Spleen (tissue), 11 donors: ENCODE measurements around the gene GPRC5C. TPM values are rescaled to one million over a fixed set of nuclear protein-coding genes. Genes with fewer than 3 reads are reported as not detected.

ENCODE experiments used
- DNase-seq: peaks from one replicate; pipeline ENCODE4 v3.0.0-alpha.2; 2020
- H3K27ac ChIP-seq, 8 donors: fragments of 200-600 bp; sonication (generic) in 7 of 8; 1 replicate in 4 of 8; 2 replicates in 4 of 8; pipeline versions ENCODE4 v1.5.0 to v1.8.0; 2016 to 2021; ENCODE audit warnings: inconsistent platforms in 4 of 8, mild to moderate bottlenecking in 4 of 8, moderate library complexity in 1 of 8
- H3K27me3 ChIP-seq, 7 donors: fragments of 200-600 bp; sonication (generic) in 6 of 7; replicated peaks in 1 of 7; 1 replicate in 4 of 7; 2 replicates in 3 of 7; pipeline versions ENCODE4 v1.5.0 to v1.8.0; 2016 to 2021; ENCODE audit warnings: inconsistent platforms in 3 of 7, mild to moderate bottlenecking in 1 of 7
- H3K36me3 ChIP-seq, 6 donors: fragments of 200-600 bp; sonication (generic) in 5 of 6; 1 replicate in 4 of 6; 2 replicates in 2 of 6; pipeline versions ENCODE4 v1.5.0 to v1.8.0; 2016 to 2021; ENCODE audit warnings: inconsistent platforms in 2 of 6
- H3K4me1 ChIP-seq, 6 donors: fragments of 200-600 bp; sonication (generic) in 5 of 6; 1 replicate in 3 of 6; 2 replicates in 3 of 6; pipeline versions ENCODE4 v1.5.0 to v1.8.0; 2016 to 2021; ENCODE audit warnings: inconsistent platforms in 3 of 6
- H3K4me3 ChIP-seq, 8 donors: fragments of 200-600 bp; sonication (generic) in 7 of 8; 1 replicate in 4 of 8; 2 replicates in 4 of 8; pipeline versions ENCODE4 v1.5.0 to v1.8.0; 2016 to 2021; ENCODE audit warnings: inconsistent platforms in 4 of 8, mild to moderate bottlenecking in 4 of 8, moderate library complexity in 2 of 8
- H3K9me3 ChIP-seq, 8 donors: fragments of 200-600 bp; sonication (generic) in 7 of 8; 1 replicate in 4 of 8; 2 replicates in 4 of 8; pipeline versions ENCODE4 v1.5.0 to v1.8.0; 2016 to 2021; ENCODE audit warnings: inconsistent platforms in 4 of 8
- POLR2A ChIP-seq, 3 donors: fragments of 450-650 bp; IDR thresholded peaks; one replicate each; pipeline ENCODE4 v1.5.1; 2017; ENCODE audit warnings: antibody characterized with exemption in 3 of 3, mild to moderate bottlenecking in 1 of 3
- POLR2AphosphoS5 ChIP-seq, 3 donors: sonication (generic); formaldehyde crosslinking; IDR thresholded peaks; one replicate each; pipeline ENCODE4 v1.5.1; 2017; ENCODE audit warnings: antibody characterized with exemption in 3 of 3
- WGBS, 5 donors: extraction: QIAGEN DNeasy Blood & Tissue Kit in 3 of 5; methylation state at CpG; one replicate each; pipeline versions ENCODE4 v1.1.5 to v1.1.7; 2013 to 2018; 5-methylcytosine and 5-hydroxymethylcytosine counted together
- intact Hi-C: fragments of 100-400 bp; cut with DNase I; formaldehyde crosslinking; loops from one replicate; pipeline ENCODE4 v1.15.0; 2023; ENCODE audit warnings: low total_unique reads
- polyA plus RNA-seq, 3 donors: library from polyadenylated mRNA; stranded (reverse); fragments of 200-250 nt; gene quantifications; one replicate each; pipeline ENCODE4 v1.2.1, GENCODE V29; 2013
- total RNA-seq, 7 donors: library from RNA; depleted of rRNA in 3 of 7; stranded (reverse); fragments of >200 nt in 3 of 7; fragmentation: NEBNext Ultra II Directional in 4 of 7; extraction: Animal tissue kit (Norgen Biotek cat#: 25700) in 4 of 7; gene quantifications; one replicate each; pipeline versions ENCODE4 v1.1.0 to v1.2.1, GENCODE V29; 2016 to 2021
- TF ChIP-seq, protein P1 (sequence below), 11 experiments: fragments of 200-600 bp in 7 of 11; fragments of 450-650 bp in 4 of 11; sonication (generic) in 4 of 11; IDR thresholded peaks in 8 of 11; conservative IDR thresholded peaks in 3 of 11; 1 replicate in 7 of 11; 2 replicates in 4 of 11; pipeline versions ENCODE4 v1.4.0 to v1.8.0; 2016 to 2021; ENCODE audit warnings: antibody characterized with exemption in 11 of 11, inconsistent platforms in 4 of 11, mild to moderate bottlenecking in 1 of 11
- donor health status: healthy with polysubstance abuse.
- donor health status: DM: no; HTN: no; CAD: no; lungs with moderate emphysema.
- donor health status: DM: no; HTN: no; CAD: no.
- donor health status: Bipolar disorder and iron deficiency.
- donor health status: healthy.
- donor health status: DM: no; HTN: no; CAD: no.
- donor health status: DM: yes; HTN: yes; CAD: no.

GPRC5C gene
- total and polyA plus RNA-seq, 10 donors = 11.0 to 70.0 (median 28.6) TPM

DNA sequence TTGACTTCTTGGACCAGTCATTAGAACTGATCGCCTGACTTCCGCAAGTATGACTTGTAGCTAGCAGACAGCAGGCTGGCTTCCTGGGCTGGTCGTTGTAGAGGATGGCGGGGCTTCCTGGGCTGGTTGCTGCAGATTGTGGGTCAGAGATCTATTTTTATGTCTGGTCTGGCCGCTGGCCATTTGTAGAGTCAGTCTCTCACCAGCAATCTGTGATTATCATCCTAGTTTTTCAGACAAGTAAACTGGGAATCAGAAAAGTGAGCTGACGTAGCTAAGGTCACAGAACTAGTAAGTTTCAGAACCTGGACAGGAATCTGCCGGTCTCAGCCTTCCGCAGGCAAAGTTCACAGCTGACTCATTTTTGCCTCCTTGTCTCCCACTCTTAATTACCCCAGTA lies 45.5 kb upstream of the GPRC5C start:
- H3K4me3 ChIP-seq = no peak overlapping the region
- no peak for DNase-seq
- peaks cover 0 to under 1% (median 0%) of the 10 kb centered on the region in 6 donors for H3K4me1 ChIP-seq
- no peak overlapping the region for H3K27ac ChIP-seq
- WGBS, 5 donors = 51 to 66% (median 58%) methylated on average over 8 of the region's 8 CpGs
- TF ChIP-seq POLR2AphosphoS5 (IDR thresholded peaks at IDR 0.05) = no peak
- TF ChIP-seq POLR2A (IDR thresholded peaks at IDR 0.05) = no peak
- TF ChIP-seq, protein P1, sequence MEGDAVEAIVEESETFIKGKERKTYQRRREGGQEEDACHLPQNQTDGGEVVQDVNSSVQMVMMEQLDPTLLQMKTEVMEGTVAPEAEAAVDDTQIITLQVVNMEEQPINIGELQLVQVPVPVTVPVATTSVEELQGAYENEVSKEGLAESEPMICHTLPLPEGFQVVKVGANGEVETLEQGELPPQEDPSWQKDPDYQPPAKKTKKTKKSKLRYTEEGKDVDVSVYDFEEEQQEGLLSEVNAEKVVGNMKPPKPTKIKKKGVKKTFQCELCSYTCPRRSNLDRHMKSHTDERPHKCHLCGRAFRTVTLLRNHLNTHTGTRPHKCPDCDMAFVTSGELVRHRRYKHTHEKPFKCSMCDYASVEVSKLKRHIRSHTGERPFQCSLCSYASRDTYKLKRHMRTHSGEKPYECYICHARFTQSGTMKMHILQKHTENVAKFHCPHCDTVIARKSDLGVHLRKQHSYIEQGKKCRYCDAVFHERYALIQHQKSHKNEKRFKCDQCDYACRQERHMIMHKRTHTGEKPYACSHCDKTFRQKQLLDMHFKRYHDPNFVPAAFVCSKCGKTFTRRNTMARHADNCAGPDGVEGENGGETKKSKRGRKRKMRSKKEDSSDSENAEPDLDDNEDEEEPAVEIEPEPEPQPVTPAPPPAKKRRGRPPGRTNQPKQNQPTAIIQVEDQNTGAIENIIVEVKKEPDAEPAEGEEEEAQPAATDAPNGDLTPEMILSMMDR (IDR thresholded peaks at IDR 0.05 in 8 of 11, conservative IDR thresholded peaks at IDR 0.05 in 3 of 11) = no peak
- no peaks in the 10 kb centered on the region for H3K27me3 ChIP-seq
- no peaks in the 10 kb centered on the region for H3K9me3 ChIP-seq
- intact Hi-C loops = no loop called here
- no peaks in the 10 kb centered on the region for H3K36me3 ChIP-seq

DNA sequence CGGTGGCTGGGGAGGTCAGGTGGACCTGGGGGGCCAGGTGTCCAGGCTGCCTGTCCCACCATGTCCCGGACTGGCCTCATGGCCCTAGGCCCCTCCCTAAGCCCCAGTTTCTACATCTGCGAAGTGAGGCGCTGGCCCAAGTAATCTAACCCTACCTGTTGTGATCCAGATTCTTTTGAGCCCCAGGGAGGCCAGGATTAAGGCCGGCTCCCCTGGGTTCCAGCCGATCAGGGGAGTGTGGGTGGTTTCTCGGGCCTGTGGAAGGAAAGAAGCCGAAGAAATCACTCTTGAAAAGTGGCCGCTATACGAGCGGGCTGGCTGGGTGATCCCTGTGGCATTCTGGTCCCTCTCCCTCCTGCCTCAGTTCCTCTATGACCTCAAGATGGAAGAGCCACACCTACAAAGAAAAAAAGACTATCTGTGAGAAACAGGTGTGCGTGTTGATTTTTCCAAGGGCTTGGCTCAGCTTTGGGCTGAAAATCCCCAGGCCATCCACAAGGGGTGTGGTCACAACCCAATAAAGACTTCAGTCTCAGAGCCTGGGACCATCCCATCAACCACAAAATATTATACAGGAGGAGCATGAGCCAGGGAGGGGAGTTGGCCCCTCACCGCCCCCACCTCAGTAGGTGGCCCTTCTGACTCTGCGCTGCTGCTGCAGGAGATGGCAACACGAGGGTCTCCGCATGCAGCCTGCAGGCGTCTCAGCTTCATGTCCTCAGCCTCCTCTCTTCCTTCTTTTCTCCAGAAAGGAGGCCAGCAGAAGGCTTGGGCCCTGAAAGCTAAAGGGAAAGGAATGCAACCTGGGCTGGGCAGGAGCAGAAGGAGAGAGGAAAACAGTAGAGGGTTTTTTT lies 44.3 kb upstream of the GPRC5C start:
- no peak overlapping the region for H3K27ac ChIP-seq
- H3K9me3 ChIP-seq = no peaks in the 10 kb centered on the region
- no peaks in the 10 kb centered on the region for H3K27me3 ChIP-seq
- intact Hi-C loops = no loop called here
- H3K4me1 ChIP-seq = peaks cover 0 to 6% (median 0%) of the 10 kb centered on the region in 6 donors
- H3K4me3 ChIP-seq = no peak overlapping the region
- no peak for TF ChIP-seq POLR2AphosphoS5 (IDR thresholded peaks at IDR 0.05)
- TF ChIP-seq, protein P1 (IDR thresholded peaks at IDR 0.05 in 8 of 11, conservative IDR thresholded peaks at IDR 0.05 in 3 of 11) = no peak
- no peak for TF ChIP-seq POLR2A (IDR thresholded peaks at IDR 0.05)
- no peaks in the 10 kb centered on the region for H3K36me3 ChIP-seq
- 86 to 92% (median 91%) methylated on average over 12 to 17 of the region's 17 CpGs for WGBS, 5 donors
- no peak for DNase-seq

DNA sequence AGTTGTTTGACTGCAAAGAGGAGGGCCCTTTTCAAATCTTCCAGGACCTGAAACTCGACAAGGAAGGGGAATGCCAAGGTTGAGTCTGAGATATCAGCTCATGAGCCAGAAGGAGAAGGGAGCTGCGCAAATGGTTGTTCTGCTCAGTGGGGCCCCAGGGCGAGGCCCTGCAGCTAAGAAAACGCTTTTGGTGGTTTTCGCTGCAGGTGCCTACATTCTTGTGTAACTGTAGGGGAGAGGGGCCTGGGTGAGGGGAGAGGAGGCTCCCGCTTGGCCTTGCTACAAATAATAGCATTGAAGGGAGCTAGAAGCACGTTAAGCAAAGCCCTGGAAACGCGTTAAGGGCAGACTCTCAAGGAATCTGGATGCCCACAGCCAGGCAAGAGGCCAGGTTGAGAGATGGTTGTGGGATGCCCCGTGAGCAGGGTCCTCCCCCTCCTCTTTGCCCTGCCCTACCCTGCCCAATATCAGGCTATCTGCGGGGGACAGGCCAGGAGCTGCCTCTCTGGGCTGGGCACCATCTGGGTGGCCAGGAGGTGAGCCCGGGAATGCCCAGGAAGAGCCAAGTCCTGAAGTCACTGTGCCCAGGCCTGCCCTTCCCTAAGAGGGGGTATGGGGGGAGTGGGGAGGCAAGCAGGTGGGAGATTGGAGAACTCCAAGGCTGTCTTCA lies 42.7 kb upstream of the GPRC5C start:
- WGBS, 5 donors = 67 to 87% (median 72%) methylated on average over 11 to 12 of the region's 12 CpGs
- Histone ChIP-seq H3K36me3 (no peaks in the 10 kb centered on the region), H3K27me3 (no peaks in the 10 kb centered on the region), H3K9me3 (peaks cover 0 to 3% (median 0%) of the 10 kb centered on the region in 8 donors), H3K4me1 (peaks cover 0 to 6% (median 0%) of the 10 kb centered on the region in 6 donors), H3K27ac (no peak overlapping the region), H3K4me3 (no peak overlapping the region)
- intact Hi-C loops = no loop called here
- DNase-seq = no peak
- TF ChIP-seq POLR2AphosphoS5 (IDR thresholded peaks at IDR 0.05) = no peak
- TF ChIP-seq, protein P1 (IDR thresholded peaks at IDR 0.05 in 8 of 11, conservative IDR thresholded peaks at IDR 0.05 in 3 of 11) = no peak
- TF ChIP-seq POLR2A (IDR thresholded peaks at IDR 0.05) = no peak
